Measurements from ENCODE around the gene UVRAG. TPM values are rescaled to one million over a fixed set of nuclear protein-coding genes. Genes with fewer than 3 reads are reported as not detected.
A peak's percentile ranks its signal among the peaks of the same experiment; 100 is the strongest.

The UVRAG gene
- total and polyA plus RNA-seq, 10 donors = 13.8 to 80.8 (median 42.9) TPM

- H3K27ac ChIP-seq = no peak overlapping the region
- no peak overlapping the region for H3K4me3 ChIP-seq
- H3K9me3 ChIP-seq = no peaks in the 10 kb centered on the region
- 93 to 95% (median 93%) methylated on average over 5 to 7 of the region's 7 CpGs for WGBS, 5 donors
- H3K27me3 ChIP-seq (replicated peaks in 1 of 7) = no peaks in the 10 kb centered on the region
- TF ChIP-seq POLR2AphosphoS5 (IDR thresholded peaks at IDR 0.05) (no peak), CTCF (IDR thresholded peaks at IDR 0.05 in 8 of 11, conservative IDR thresholded peaks at IDR 0.05 in 3 of 11) (no peak), POLR2A (IDR thresholded peaks at IDR 0.05) (no peak)
- peak; percentile 60 for DNase-seq
- peaks cover 0 to 39% (median 14%) of the 10 kb centered on the region in 6 donors for H3K4me1 ChIP-seq
- intact Hi-C loops (cut with DNase I; ENCODE audit: low total_unique reads) = no loop called here
- H3K36me3 ChIP-seq = peaks cover 0 to 20% (median 0%) of the 10 kb centered on the region in 6 donors
Observed at GRCh38 chr11:75781296-75781695, 33.7 kb upstream of the UVRAG start.

- H3K27me3 ChIP-seq (replicated peaks in 1 of 7) = no peaks in the 10 kb centered on the region
- H3K36me3 ChIP-seq = peaks cover 0 to 24% (median 0%) of the 10 kb centered on the region in 6 donors
- no peaks in the 10 kb centered on the region for H3K9me3 ChIP-seq
- intact Hi-C loops (cut with DNase I; ENCODE audit: low total_unique reads) = no loop called here
- H3K4me1 ChIP-seq = peaks cover 0 to 34% (median 12%) of the 10 kb centered on the region in 6 donors
- 85 to 97% (median 92%) methylated on average over 7 to 9 of the region's 9 CpGs for WGBS, 5 donors
- DNase-seq = no peak
- no peak overlapping the region for H3K4me3 ChIP-seq
- TF ChIP-seq CTCF (IDR thresholded peaks at IDR 0.05 in 8 of 11, conservative IDR thresholded peaks at IDR 0.05 in 3 of 11) (no peak), POLR2A (IDR thresholded peaks at IDR 0.05) (no peak), POLR2AphosphoS5 (IDR thresholded peaks at IDR 0.05) (no peak)
- no peak overlapping the region for H3K27ac ChIP-seq
Observed at GRCh38 chr11:75781831-75782230, 33.2 kb upstream of the UVRAG start.

- TF ChIP-seq POLR2A (IDR thresholded peaks at IDR 0.05) (no peak), POLR2AphosphoS5 (IDR thresholded peaks at IDR 0.05) (no peak), CTCF (IDR thresholded peaks at IDR 0.05 in 8 of 11, conservative IDR thresholded peaks at IDR 0.05 in 3 of 11) (no peak)
- H3K4me1 ChIP-seq = peaks cover 0 to 25% (median 5%) of the 10 kb centered on the region in 6 donors
- DNase-seq = peak; percentile 47
- H3K36me3 ChIP-seq = peaks cover 0 to 33% (median 0%) of the 10 kb centered on the region in 6 donors
- no peaks in the 10 kb centered on the region for H3K27me3 ChIP-seq (replicated peaks in 1 of 7)
- H3K4me3 ChIP-seq = no peak overlapping the region
- no peaks in the 10 kb centered on the region for H3K9me3 ChIP-seq
- no peak overlapping the region for H3K27ac ChIP-seq
- WGBS, 5 donors = 89 to 98% (median 96%) methylated on average over 3 to 4 of the region's 4 CpGs
- intact Hi-C loops (cut with DNase I; ENCODE audit: low total_unique reads) = no loop called here
Observed at GRCh38 chr11:75782540-75783263, 32.3 kb upstream of the UVRAG start.

GRCh38 chr11:75783416-75784084 lies 31.5 kb upstream of the UVRAG start:
- intact Hi-C loops (cut with DNase I; ENCODE audit: low total_unique reads) = no loop called here
- no peaks in the 10 kb centered on the region for H3K27me3 ChIP-seq (replicated peaks in 1 of 7)
- no peak overlapping the region for H3K4me3 ChIP-seq
- H3K36me3 ChIP-seq = peaks cover 0 to 42% (median 0%) of the 10 kb centered on the region in 6 donors
- no peak for TF ChIP-seq POLR2A (IDR thresholded peaks at IDR 0.05)
- no peak for TF ChIP-seq POLR2AphosphoS5 (IDR thresholded peaks at IDR 0.05)
- TF ChIP-seq CTCF (IDR thresholded peaks at IDR 0.05 in 8 of 11, conservative IDR thresholded peaks at IDR 0.05 in 3 of 11) = no peak
- no peak overlapping the region for H3K27ac ChIP-seq
- peaks cover 0 to 17% (median 3%) of the 10 kb centered on the region in 6 donors for H3K4me1 ChIP-seq
- DNase-seq = no peak
- WGBS, 5 donors = 89 to 95% (median 91%) methylated on average over 3 to 4 of the region's 4 CpGs
- no peaks in the 10 kb centered on the region for H3K9me3 ChIP-seq

Measured in spleen (tissue), 11 donors.